Loucy (cell line): ENCODE measurements around the gene BCL11A.

ENCODE experiments used
- H2AFZ ChIP-seq: fragments of 200-600 bp; sonication (generic); 2 replicates; pipeline ENCODE4 v1.6.0; 2016; ENCODE audit warnings: antibody characterized with exemption, mild to moderate bottlenecking, low read length, moderate library complexity
- H3F3A ChIP-seq: fragments of 200-600 bp; 2 replicates; pipeline ENCODE4 v1.6.0; 2016; ENCODE audit warnings: antibody characterized with exemption, low read depth, mild to moderate bottlenecking
- H3K27me3 ChIP-seq: fragments of 200-600 bp; sonication (generic); 2 replicates; pipeline ENCODE4 v1.6.1; 2014; ENCODE audit warnings: low read length, mild to moderate bottlenecking; ENCODE audit not compliant: insufficient read depth, poor library complexity, severe bottlenecking
- H3K36me3 ChIP-seq: fragments of 200-600 bp; sonication (generic); 2 replicates; pipeline ENCODE4 v1.6.1; 2016; ENCODE audit warnings: low read length; ENCODE audit not compliant: insufficient read depth
- H3K4me1 ChIP-seq: fragments of 200-600 bp; sonication (generic); 2 replicates; pipeline ENCODE4 v1.5.1; 2014; ENCODE audit warnings: low read length, mild to moderate bottlenecking; ENCODE audit not compliant: insufficient read depth, poor library complexity, severe bottlenecking
- H3K4me2 ChIP-seq: fragments of 200-600 bp; sonication (generic); 2 replicates; pipeline ENCODE4 v1.6.0; 2014; ENCODE audit warnings: antibody characterized with exemption, low read length, low read depth, mild to moderate bottlenecking; ENCODE audit not compliant: poor library complexity, severe bottlenecking
- H3K4me3 ChIP-seq: fragments of 200-600 bp; sonication (generic); 2 replicates; pipeline ENCODE4 v1.5.1; 2014; ENCODE audit warnings: low read length, mild to moderate bottlenecking, mixed read lengths; ENCODE audit not compliant: poor library complexity, severe bottlenecking
- H3K79me2 ChIP-seq: fragments of 200-600 bp; sonication (generic); 2 replicates; pipeline ENCODE4 v1.6.1; 2014; ENCODE audit warnings: low read length; ENCODE audit not compliant: insufficient read depth
- H3K9ac ChIP-seq: fragments of 200-600 bp; sonication (generic); 2 replicates; pipeline ENCODE4 v1.6.0; 2014; ENCODE audit warnings: mild to moderate bottlenecking, low read depth, low read length, moderate library complexity; ENCODE audit not compliant: poor library complexity, severe bottlenecking
- H3K9me2 ChIP-seq: fragments of 200-600 bp; sonication (generic); replicated peaks from 2 replicates; pipeline ENCODE4 v1.6.1; 2016; ENCODE audit warnings: low read depth, low read length, mixed read lengths
- H3K9me3 ChIP-seq: fragments of 200-600 bp; sonication (generic); 2 replicates; pipeline ENCODE4 v1.6.1; 2014; ENCODE audit warnings: mild to moderate bottlenecking, antibody characterized with exemption, low read length, low read depth; ENCODE audit not compliant: insufficient read depth
- H4K20me1 ChIP-seq: fragments of 200-600 bp; sonication (generic); 2 replicates; pipeline ENCODE4 v1.6.0; 2014; ENCODE audit warnings: antibody characterized with exemption, low read length, mild to moderate bottlenecking; ENCODE audit not compliant: insufficient read depth, poor library complexity, severe bottlenecking
- CTCF ChIP-seq: fragments of 200-600 bp; sonication (generic); conservative IDR thresholded peaks from 2 replicates; pipeline ENCODE4 v1.5.1; 2014; ENCODE audit warnings: mild to moderate bottlenecking, antibody characterized with exemption, low read length
- EZH2phosphoT487 ChIP-seq: fragments of 200-600 bp; IDR thresholded peaks from 2 replicates; pipeline ENCODE4 v1.6.1; 2018; ENCODE audit warnings: antibody characterized with exemption, mild to moderate bottlenecking, moderate library complexity, borderline replicate concordance

Gene BCL11A

DNA sequence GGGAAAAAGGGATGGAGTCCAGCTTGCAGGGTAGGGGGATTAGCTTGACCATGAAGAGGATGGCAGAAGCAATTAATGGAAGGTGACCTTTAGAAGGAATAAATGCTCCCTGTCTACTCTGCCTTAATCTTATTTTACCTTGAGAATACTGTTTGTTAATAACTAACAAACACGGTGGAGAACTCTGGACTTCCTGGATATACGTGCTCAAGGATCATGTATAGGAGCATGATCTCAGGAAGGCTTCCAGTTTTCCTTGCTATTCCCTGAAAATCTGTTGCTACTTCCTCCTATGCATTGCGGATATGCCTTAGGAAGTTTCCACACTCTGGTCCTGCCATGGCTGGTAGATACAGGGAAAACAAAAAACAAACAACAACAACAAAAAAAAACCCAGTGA, 44.8 kb upstream of the BCL11A start:
- Histone ChIP-seq H3F3A (no peaks in the 10 kb centered on the region), H3K4me1 (no peaks in the 10 kb centered on the region), H4K20me1 (no peaks in the 10 kb centered on the region), H3K79me2 (no peaks in the 10 kb centered on the region), H3K36me3 (no peaks in the 10 kb centered on the region), H3K9ac (no peak overlapping the region), H3K4me3 (no peak overlapping the region), H2AFZ (no peak overlapping the region), H3K9me3 (no peaks in the 10 kb centered on the region), H3K4me2 (no peak overlapping the region), H3K9me2 (no peaks in the 10 kb centered on the region), H3K27me3 (no peaks in the 10 kb centered on the region)
- TF ChIP-seq CTCF (no peak), EZH2phosphoT487 (no peak)

- H3K4me2 ChIP-seq, result no peak overlapping the region
- H2AFZ ChIP-seq, result no peak overlapping the region
- H3F3A ChIP-seq, result no peaks in the 10 kb centered on the region
- H4K20me1 ChIP-seq, result no peaks in the 10 kb centered on the region
- H3K4me3 ChIP-seq, result no peak overlapping the region
- H3K36me3 ChIP-seq, result no peaks in the 10 kb centered on the region
- H3K79me2 ChIP-seq, result no peaks in the 10 kb centered on the region
- H3K9me2 ChIP-seq, result no peaks in the 10 kb centered on the region
- TF ChIP-seq EZH2phosphoT487, result no peak
- no peak for TF ChIP-seq CTCF
- no peaks in the 10 kb centered on the region for H3K27me3 ChIP-seq
- H3K9ac ChIP-seq, result no peak overlapping the region
- no peaks in the 10 kb centered on the region for H3K4me1 ChIP-seq
- H3K9me3 ChIP-seq, result no peaks in the 10 kb centered on the region; the same call in 1 of the 2 replicates
These were observed 43.9 kb upstream of the BCL11A start for GRCh38 chr2:60597346-60597745.

- Histone ChIP-seq H4K20me1 (no peaks in the 10 kb centered on the region), H3K36me3 (no peaks in the 10 kb centered on the region), H3K9ac (no peak overlapping the region), H3K9me3 (peaks cover 2% of the 10 kb centered on the region; the same call in 1 of the 2 replicates), H3K27me3 (no peaks in the 10 kb centered on the region), H2AFZ (no peak overlapping the region), H3K79me2 (no peaks in the 10 kb centered on the region), H3K4me1 (no peaks in the 10 kb centered on the region), H3K4me2 (no peak overlapping the region), H3K9me2 (no peaks in the 10 kb centered on the region), H3K4me3 (no peak overlapping the region), H3F3A (no peaks in the 10 kb centered on the region)
- TF ChIP-seq EZH2phosphoT487 (no peak), CTCF (no peak)
These were observed 43.0 kb upstream of the BCL11A start for GRCh38 chr2:60596411-60596810.
